Measurements from ENCODE around the gene MT4. TPM values are rescaled to one million over a fixed set of nuclear protein-coding genes. Genes with fewer than 3 reads are reported as not detected.
A peak's percentile ranks its signal among the peaks of the same experiment; 100 is the strongest.

MT4 gene
- total RNA-seq, 2 donors from 2014 or later = not detected

DNA sequence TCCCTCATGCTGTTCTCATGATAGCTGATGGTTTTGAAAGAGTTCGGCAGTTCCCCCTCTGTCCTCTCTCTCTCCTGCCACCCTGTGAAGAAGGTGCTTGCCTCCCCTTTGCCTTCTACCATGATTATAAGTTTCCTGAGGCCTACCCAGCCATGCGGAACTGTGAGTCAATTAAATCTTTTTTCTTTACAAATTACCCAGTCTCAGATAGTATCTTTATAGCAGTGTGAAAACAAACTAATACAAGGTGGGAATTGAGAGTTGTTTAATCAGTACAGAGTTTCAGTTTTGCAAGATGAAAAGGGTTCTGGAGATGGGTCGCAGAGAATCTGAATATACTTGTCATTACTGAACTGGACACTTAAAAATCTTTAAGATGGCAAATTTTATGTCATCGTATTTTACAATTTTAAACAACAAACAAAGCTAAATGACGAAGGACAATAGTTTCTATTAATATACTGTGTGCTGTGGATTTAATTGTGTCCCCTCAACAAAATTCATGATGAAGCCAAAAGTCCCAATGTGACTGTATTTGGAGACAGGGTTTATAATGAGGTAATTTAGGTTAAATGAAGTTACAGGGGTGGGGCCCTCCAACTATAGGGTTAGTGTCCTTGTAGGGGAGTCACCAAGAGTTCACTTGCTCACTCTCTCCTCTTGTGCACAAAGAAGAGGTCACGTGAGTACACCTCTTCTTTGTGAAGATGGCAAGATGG lies 28.9 kb downstream of the MT4 start:
- DNase-seq (ENCODE audit: low spot score) = no peak
- intact Hi-C loops (cut with DNase I) = no loop called here

DNA sequence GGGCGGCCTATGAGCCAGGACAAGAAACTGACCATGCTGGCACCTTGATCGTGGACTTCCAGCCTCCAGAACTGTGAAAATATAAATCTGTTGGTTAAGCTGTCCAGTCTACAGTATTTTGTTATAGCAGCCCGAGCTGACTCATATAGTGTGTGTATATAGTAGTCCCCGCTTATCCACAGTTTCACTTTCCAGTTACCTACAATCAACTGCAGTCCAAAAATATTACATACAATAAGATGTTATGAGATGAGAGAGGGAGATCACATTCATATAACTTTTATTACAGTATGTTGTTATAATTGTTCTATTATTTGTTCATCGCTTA lies 29.4 kb downstream of the MT4 start:
- DNase-seq (ENCODE audit: low spot score) = no peak
- intact Hi-C loops (cut with DNase I) = no loop called here

DNA sequence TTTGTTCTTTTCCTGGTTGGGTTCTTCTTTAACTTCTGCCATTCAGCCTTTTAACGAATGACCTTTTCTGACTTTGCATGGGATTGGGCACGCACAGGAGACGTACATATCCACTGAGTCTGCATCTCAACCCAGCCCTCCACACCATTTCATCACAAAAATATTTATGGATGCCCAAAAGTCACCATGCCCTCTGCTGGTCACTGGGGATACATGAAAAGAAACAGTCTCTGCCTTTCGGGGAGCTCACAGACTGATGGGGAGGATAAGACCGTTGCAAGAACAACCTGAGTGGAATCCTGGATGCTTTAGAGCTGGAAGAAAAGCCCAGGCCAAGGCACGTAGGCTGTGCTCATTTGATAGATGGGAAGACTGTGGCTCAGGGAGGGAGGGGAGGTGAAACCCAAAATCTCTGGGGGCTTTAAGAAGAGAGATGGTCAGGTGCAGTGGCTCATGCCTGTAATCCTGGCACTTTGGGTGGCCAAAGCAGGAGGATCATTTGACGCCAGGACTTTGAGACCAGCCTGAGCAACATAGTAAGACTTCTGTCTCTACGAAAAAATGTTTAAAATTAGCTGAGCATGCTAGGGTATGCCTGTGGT lies 35.6 kb downstream of the MT4 start:
- intact Hi-C loops (cut with DNase I) = no loop called here
- DNase-seq (ENCODE audit: low spot score) = no peak

DNA sequence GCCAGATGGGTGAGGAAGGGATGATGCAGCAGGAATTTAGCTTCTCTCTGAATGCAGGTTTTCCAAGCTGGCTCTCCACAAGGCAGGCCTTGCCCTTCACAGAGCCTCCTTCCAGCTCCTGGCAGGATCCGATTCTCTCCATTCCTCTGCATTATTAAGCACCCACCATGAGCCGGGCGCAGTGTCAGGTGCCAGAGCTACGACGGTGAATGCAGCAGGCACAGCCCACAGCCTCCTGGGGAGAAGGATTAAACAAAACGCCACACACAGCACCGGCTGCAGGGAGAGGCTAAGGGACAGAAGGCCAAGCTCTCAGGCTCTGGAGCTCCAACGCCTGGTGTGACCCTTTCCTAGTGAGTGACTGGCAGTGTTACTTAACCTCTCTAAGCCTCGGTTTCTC lies 36.5 kb downstream of the MT4 start:
- intact Hi-C loops (cut with DNase I) = no loop called here
- peak; percentile 60 for DNase-seq (ENCODE audit: low spot score)

DNA sequence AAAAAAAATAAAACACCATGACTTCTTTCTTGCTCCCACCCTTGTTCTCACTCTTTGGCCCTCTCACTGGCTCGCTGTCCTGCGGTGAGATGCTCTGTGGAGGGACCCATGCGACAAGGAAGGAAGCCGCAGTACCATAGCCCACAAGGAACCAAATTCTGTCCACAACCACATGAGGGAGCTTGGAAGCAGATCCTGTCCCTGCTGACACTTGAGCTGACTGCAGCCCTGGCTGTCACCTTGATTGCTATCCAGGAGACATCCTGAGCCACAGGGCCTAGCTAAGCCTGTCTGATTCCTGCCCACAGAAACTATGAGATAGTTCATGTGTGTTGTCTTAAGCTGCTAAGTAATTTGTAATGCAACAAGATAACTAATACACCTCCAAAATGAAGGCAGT lies 38.7 kb downstream of the MT4 start:
- intact Hi-C loops (cut with DNase I) = no loop called here
- no peak for DNase-seq (ENCODE audit: low spot score)

DNA sequence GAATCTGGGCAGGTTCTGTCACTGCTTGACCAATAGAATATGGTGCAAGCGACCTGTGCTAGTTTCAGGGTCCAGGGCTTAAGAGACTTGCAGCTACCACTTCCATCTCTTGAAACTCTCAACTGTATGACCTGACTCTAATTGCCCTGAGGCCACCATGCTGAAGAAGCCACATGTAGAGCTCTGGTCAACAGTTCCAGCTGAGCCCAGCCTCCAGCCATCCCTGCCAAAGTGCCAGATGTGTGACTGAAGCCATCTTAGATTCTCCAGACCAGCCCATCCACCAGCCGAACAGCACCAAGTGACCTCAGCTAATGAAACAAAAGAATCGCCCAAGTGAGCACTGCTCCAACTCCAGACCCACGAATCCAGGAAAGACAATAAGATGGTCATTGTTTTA lies 40.1 kb downstream of the MT4 start:
- intact Hi-C loops (cut with DNase I) = no loop called here
- DNase-seq (ENCODE audit: low spot score) = peak; percentile 73

DNA sequence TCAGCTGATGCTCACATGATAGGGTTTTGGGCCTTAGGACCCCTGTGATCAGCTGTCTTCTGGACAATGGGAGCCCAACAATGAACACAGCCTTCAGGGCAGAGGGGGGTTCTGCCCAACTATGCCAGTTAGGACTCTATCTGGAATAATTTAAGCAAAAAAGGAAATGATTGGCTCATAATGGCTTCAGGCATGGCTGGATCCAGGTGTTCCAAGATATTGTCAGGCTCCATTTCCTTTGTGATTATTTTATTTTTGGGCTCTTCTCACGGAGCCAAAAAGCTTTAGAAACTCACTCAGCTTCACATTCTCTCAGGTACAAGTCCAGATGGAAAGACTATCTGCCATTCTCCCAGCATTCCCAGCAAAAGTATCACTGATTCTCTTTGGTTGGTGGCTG lies 40.6 kb downstream of the MT4 start:
- intact Hi-C loops (cut with DNase I) = no loop called here
- no peak for DNase-seq (ENCODE audit: low spot score)

DNA sequence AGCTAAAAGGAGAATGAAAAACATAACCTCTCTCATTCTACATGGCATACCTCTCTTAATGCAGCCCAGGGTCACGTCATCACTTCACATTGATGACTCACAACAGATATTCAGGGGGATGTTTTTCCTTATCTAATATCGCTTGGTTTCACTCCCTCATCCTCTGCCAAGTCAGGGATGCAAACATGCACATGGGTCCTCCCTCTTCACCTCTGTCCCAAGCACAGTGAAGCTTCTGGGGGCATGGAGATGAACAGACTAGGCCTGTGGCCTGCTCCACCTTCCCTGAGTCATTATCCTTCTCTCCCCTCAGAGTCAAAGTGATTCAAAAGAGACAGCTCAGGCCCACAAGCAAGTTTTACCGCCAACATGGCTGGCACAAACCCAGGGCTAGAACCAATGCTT lies 41.2 kb downstream of the MT4 start:
- intact Hi-C loops (cut with DNase I) = no loop called here
- peak; percentile 90 for DNase-seq (ENCODE audit: low spot score)

DNA sequence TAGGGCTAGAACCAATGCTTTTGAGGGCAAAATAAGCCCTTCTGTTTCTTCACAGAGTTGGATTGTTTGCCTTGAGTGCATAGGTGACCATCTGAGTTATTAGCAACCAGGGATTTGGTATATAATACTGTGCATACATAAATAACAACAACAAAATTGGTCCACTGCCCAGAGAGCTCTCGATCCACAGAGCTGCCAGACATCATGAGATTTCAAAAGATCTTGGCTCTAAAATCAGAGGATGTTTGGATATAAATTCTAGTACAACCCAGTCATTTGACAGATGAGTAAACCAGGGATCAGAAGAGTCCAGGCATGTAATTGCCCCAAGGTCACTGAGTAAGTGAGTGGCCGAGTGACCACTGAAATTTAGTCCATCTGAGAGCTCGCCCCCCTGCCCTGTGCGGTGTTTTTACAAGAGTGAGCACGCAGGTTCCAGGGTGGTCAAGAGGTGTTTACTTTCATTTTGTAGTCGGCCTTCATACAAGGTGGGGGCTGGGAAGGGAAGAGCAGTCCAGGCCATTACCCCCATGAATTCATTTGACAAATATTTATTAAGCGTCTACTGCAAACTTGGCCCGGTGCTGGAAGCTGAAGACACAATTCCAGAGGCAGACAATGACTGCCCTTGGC lies 41.7 kb downstream of the MT4 start:
- intact Hi-C loops (cut with DNase I) = no loop called here
- DNase-seq (ENCODE audit: low spot score) = no peak

DNA sequence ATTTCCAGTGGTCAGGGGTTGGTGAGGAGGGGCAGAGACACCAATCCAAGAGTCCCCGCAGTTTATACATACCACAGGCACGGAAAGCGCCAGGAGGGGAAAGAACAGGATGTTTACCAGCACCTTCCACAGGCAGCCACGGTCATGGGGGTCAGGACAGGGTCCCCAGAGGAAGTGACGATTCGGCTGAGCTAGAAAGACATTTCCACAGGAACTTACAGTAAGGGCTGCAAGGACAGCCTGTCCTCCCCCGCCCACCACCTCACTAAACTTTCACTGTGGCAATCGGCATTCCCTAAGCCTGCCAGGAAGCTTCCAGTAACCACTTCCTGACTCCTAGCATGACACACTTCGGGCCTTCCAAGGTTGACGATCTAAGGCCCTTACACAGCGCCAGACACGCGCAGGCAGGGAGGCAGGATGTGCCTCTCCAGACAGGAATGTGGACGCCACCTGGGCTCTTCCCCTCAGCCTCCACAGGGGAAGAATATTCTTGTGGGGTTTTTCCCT lies 42.3 kb downstream of the MT4 start:
- intact Hi-C loops (cut with DNase I) = no loop called here
- DNase-seq (ENCODE audit: low spot score) = peak; percentile 96

DNA sequence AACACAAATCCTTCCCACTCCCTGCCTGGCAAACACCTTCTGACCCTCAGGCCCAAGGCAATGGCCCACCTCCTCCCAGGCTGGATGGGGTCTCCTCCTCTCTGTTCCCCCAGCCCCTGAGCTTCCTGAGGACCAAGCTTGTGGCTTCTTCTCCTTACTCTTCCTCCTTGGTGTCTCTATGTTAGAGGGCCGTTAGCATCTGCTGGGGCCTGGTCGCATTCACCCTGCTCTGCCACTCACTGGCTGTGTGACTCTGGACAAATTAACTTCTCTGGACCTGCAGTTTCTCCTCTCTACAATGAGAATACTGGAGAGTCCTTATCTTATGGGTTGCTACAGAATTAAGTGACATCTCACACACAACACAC lies 42.8 kb downstream of the MT4 start:
- DNase-seq (ENCODE audit: low spot score) = no peak
- intact Hi-C loops (cut with DNase I) = no loop called here

DNA sequence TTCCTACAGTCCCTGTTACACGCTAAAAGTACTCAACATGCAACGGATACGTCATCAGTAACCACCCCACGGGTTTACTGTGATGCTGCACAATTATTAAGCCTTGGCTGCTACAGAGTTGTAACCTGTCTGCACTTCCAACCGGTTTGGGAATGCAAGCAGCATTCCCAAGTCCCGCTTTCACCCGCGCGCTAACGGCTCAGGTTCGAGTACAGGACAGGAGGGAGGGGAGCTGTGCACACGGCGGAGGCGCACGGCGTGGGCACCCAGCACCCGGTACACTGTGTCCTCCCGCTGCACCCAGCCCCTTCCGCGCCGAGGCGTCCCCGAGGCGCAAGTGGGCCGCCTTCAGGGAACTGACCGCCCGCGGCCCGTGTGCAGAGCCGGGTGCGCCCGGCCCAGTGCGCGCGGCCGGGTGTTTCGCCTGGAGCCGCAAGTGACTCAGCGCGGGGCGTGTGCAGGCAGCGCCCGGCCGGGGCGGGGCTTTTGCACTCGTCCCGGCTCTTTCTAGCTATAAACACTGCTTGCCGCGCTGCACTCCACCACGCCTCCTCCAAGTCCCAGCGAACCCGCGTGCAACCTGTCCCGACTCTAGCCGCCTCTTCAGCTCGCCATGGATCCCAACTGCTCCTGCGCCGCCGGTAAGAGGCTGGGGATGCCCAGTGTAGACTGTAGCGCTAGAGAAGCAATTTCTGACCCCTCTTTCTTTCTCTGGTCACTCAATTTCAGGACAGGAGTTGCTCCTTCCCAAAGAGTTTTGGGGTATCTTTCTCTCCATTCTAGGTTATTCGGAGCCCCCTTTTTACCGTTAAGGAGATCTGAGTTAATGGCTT lies 43.4 kb downstream of the MT4 start, which contains the start of gene MT2A:
Gene MT2A (plus strand): TSS at position 542 of the 833 bp plus-strand sequence. CDS start 72 bp downstream, at position 614.
- intact Hi-C loops (cut with DNase I) = no loop called here
- peak; percentile 99 for DNase-seq (ENCODE audit: low spot score)

DNA sequence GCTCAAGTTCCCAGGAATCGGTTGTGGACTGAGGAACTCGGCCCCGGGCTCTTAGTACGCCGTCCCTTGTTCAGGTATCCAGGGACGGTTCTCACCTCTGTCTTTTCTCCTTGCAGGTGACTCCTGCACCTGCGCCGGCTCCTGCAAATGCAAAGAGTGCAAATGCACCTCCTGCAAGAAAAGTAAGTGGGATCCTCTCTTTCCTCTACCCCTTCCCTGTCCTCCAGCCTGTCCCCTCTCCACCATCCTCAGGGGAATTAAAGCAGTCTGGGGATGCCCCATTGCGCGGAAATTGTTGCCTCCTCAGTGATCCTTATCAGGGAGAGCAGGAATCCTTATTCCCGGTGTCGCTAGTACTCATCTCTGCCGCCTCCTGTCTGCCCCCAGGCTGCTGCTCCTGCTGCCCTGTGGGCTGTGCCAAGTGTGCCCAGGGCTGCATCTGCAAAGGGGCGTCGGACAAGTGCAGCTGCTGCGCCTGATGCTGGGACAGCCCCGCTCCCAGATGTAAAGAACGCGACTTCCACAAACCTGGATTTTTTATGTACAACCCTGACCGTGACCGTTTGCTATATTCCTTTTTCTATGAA lies 44.1 kb downstream of the MT4 start:
- intact Hi-C loops (cut with DNase I) = no loop called here
- peak; percentile 82 for DNase-seq (ENCODE audit: low spot score)

DNA sequence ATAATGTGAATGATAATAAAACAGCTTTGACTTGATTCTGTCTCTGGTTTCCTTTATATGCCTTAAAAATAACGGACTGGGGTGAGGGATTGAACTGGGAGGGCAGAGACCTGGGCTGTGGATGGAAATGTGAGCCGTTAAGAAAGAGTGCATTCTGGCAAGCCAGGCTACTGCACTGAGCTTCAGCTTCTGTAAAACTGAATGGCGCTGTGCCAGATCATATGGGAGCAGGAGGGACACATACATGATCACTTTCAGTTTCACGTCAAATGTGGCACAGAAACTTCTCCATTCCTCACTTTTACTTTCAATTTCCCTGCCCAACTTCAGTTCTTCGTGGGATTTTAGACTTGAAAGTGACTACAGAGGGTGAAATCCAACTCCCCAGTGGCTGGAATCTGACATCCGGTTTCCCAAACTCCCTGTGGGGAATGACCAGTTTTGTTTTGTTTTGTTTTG lies 44.6 kb downstream of the MT4 start:
- intact Hi-C loops (cut with DNase I) = no loop called here
- peak; percentile 89 for DNase-seq (ENCODE audit: low spot score)

DNA sequence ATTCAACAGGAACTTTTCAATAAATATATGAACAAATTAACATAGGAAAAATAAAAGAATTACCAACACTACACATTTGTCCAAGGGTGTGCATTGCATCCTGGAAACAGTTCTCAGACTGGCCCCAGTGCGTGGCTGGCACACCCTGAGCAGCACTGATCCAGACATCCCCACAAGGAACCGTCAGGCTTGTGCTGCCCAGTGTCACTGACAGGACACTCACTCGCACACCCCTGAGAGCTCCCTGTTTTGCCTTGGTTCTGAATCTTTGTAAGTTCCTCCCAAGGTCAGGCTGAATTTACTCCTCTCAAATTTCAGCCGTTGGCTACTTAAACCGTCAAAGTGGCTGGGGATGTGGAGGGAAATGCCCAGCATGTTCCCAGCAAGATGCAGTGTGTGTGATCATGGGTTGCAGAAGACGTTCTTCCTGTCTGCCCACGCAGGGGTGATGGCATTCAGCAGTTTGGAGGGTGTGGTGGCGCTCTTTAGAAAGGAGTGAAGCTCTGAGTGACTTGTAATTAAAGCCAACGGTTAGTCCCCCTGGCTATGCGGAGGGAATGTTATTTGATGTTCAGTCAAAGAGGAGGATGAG lies 45.2 kb downstream of the MT4 start:
- intact Hi-C loops (cut with DNase I) = no loop called here
- peak; percentile 90 for DNase-seq (ENCODE audit: low spot score)

DNA sequence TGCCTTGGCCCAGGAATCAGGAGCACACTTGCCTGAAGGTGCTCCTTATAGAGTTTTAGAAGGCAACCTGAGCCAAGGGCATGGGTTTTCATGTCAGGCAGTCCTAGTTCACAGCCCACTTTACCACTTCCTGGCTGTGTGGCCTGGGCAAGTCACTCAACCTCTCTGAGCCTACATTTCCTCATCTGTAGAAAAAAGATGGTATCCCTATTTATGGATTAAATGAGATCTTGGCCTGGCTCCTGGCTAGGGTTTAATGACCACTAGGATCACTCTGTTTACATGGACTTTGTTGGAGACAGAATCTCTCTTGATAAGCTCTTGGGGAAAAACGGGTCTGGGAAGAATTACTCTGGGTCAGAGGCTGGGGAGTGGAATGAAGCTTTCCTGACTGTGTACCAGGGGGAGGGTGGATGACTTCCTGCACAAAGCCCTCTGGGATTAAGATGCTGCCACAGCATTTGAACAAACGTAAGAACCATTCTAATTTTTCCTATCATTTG lies 45.8 kb downstream of the MT4 start:
- no peak for DNase-seq (ENCODE audit: low spot score)
- intact Hi-C loops (cut with DNase I) = no loop called here

DNA sequence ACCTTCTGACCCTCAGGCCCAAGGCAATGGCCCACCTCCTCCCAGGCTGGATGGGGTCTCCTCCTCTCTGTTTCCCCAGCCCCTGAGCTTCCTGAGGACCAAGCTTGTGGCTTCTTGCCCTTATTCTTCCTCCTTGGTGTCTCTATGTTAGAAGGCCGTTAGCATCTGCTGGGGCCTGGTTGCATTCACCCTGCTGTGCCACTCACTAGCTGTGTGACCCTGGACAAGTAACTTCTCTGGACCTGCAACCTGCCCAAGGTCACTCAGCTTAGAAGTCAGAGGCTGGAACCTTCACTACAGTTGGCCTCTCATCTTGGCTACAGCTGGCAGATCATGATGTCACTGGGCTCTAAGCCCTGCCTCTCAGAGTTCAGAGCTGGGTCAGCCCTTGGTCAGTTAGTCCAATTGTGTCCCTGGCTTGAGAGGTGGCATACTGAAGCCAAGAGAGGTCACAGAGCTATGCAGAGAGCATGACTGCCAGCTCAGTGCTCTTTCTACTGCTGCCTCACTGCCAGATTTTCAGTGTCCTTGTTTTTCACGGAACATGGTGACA lies 46.5 kb downstream of the MT4 start:
- intact Hi-C loops (cut with DNase I) = no loop called here
- DNase-seq (ENCODE audit: low spot score) = peak; percentile 89

DNA sequence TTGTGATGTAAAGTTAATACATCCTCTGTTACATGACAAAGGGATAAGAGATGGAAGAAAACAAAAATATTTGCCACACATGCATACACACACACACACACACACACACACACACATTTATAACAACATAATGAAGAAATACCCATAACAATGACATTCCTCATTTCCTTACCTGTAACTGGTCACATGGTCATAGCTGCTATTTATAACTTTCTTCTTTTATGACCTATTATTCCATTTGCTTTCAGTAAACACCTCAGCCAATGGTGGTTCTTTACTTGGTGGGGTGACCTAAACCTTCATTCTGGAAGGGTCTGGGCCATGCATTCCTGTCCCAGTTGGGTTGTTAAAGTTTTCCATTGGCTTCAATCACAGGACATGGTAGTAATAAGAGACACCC lies 48.8 kb downstream of the MT4 start:
- intact Hi-C loops (cut with DNase I) = no loop called here
- DNase-seq (ENCODE audit: low spot score) = no peak

DNA sequence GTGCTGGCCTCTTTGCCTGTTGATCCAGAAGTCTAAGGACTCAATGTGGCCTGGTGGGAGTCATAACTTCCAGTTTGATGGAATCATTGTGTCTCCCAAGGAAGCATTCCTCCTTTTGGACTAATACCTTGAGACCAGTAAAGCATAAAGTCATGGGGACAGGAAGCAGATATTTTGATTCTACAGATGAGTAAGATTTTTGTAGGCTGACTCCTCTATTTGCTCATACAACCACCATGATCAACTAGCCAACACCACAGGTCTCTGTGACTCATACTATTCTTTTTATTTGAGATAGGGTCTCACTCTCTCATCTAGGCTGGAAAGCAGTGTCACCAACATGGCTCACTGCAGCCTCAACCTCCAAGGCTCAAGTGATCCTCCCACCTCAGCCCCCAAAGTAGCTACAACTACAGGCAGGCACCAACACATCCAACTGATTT lies 49.7 kb downstream of the MT4 start:
- intact Hi-C loops (cut with DNase I) = no loop called here
- DNase-seq (ENCODE audit: low spot score) = no peak

Data from posterior vena cava (tissue), 2 donors.